ENCODE measurements around the gene MKS1. TPM values are rescaled to one million over a fixed set of nuclear protein-coding genes. Genes with fewer than 3 reads are reported as not detected.

Gene MKS1
- total and polyA plus RNA-seq, 2 donors (not counting 1 experiment from before 2014, with no cell fraction given), result 8.7 to 17.8 TPM

DNA sequence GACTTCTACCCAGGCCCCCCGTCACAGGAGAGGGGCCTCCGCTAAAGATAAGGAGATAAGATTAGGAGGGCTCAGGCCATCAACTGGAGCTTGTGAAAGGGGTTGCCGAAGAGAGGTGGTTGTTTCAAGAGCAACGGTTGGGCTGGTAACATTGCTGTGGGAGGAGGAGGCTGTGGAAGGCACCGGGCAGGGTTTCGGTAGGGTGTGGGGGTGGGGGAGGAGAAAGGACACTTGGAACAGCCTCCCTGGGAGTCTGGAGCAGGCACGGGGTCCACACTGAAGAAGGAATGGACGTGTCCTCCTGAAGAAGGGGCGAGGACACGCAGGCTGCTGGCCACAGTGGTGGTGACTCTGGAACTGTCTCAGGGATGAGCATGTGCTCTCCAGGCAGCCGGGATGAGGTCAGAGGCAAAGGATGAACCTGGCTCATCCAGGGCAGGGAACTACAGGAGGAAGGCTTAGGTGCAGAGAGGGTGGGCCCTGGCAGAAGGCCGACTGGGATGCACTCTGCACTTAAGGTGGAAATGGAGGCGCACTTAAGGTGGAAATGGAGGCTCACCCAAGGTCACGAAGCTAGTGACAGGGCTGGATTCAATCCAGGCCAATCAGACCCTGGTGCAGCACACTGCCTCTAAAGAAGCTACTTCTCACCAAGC, 27.7 kb downstream of the MKS1 start:
- no peak for DNase-seq (ENCODE audit: low read depth in 2 of 2)
- H3K79me2 ChIP-seq (ENCODE audit: control insufficient read depth, insufficient read depth, low read length), result no peaks in the 10 kb centered on the region
- peaks cover 8% of the 10 kb centered on the region for H3K27me3 ChIP-seq (ENCODE audit: control insufficient read depth, insufficient read depth, low read length)
- no peaks in the 10 kb centered on the region for H3K9me3 ChIP-seq (ENCODE audit: control insufficient read depth, insufficient read depth, low read depth, low read length)
- no peak for TF ChIP-seq EZH2 (IDR thresholded peaks at IDR 0.05; ENCODE audit: low read length, missing control alignments)
- TF ChIP-seq CTCF (conservative IDR thresholded peaks at IDR 0.05 in 1 of 2, IDR thresholded peaks at IDR 0.05 in 1 of 2; ENCODE audit: low read depth in 1 of 2, low read length in 2 of 2), result no peak
- H4K20me1 ChIP-seq (ENCODE audit: control insufficient read depth, extremely low read depth, insufficient read depth, low read length), result no peaks in the 10 kb centered on the region
- no peak overlapping the region for H3K4me2 ChIP-seq (ENCODE audit: extremely low read depth, insufficient read depth, low read length)
- H3K27ac ChIP-seq (ENCODE audit: insufficient read depth, low read length), result no peak overlapping the region
- H3K4me1 ChIP-seq (ENCODE audit: control insufficient read depth, extremely low read depth, insufficient read depth, low read length), result peaks cover 9% of the 10 kb centered on the region
- H3K36me3 ChIP-seq (ENCODE audit: control insufficient read depth, insufficient read depth, low read length), result no peaks in the 10 kb centered on the region
- no peak overlapping the region for H3K9ac ChIP-seq (ENCODE audit: insufficient read depth, low read length)
- H3K4me3 ChIP-seq (replicated peaks in 1 of 4; ENCODE audit: control extremely low read depth in 1 of 4, insufficient read depth in 1 of 4, low read depth in 3 of 4, low read length in 4 of 4), result no peak overlapping the region
- no peak overlapping the region for H2AFZ ChIP-seq (ENCODE audit: low read length)

- H2AFZ ChIP-seq (ENCODE audit: low read length), result no peak overlapping the region
- no peaks in the 10 kb centered on the region for H4K20me1 ChIP-seq (ENCODE audit: control insufficient read depth, extremely low read depth, insufficient read depth, low read length)
- DNase-seq (ENCODE audit: low read depth in 2 of 2), result peak; percentile 74 to 89
- no peak overlapping the region for H3K4me3 ChIP-seq (replicated peaks in 1 of 4; ENCODE audit: control extremely low read depth in 1 of 4, insufficient read depth in 1 of 4, low read depth in 3 of 4, low read length in 4 of 4)
- no peaks in the 10 kb centered on the region for H3K9me3 ChIP-seq (ENCODE audit: control insufficient read depth, insufficient read depth, low read depth, low read length)
- no peak for TF ChIP-seq CTCF (conservative IDR thresholded peaks at IDR 0.05 in 1 of 2, IDR thresholded peaks at IDR 0.05 in 1 of 2; ENCODE audit: low read depth in 1 of 2, low read length in 2 of 2)
- no peak for TF ChIP-seq EZH2 (IDR thresholded peaks at IDR 0.05; ENCODE audit: low read length, missing control alignments)
- H3K27me3 ChIP-seq (ENCODE audit: control insufficient read depth, insufficient read depth, low read length), result peaks cover 8% of the 10 kb centered on the region
- no peaks in the 10 kb centered on the region for H3K36me3 ChIP-seq (ENCODE audit: control insufficient read depth, insufficient read depth, low read length)
- H3K27ac ChIP-seq (ENCODE audit: insufficient read depth, low read length), result no peak overlapping the region
- peaks cover 9% of the 10 kb centered on the region for H3K4me1 ChIP-seq (ENCODE audit: control insufficient read depth, extremely low read depth, insufficient read depth, low read length)
- no peaks in the 10 kb centered on the region for H3K79me2 ChIP-seq (ENCODE audit: control insufficient read depth, insufficient read depth, low read length)
- H3K9ac ChIP-seq (ENCODE audit: insufficient read depth, low read length), result no peak overlapping the region
- peak overlapping the region; percentile 3 for H3K4me2 ChIP-seq (ENCODE audit: extremely low read depth, insufficient read depth, low read length)
These were observed 29.5 kb downstream of the MKS1 start for GRCh38 chr17:58189436-58190146.

DNA sequence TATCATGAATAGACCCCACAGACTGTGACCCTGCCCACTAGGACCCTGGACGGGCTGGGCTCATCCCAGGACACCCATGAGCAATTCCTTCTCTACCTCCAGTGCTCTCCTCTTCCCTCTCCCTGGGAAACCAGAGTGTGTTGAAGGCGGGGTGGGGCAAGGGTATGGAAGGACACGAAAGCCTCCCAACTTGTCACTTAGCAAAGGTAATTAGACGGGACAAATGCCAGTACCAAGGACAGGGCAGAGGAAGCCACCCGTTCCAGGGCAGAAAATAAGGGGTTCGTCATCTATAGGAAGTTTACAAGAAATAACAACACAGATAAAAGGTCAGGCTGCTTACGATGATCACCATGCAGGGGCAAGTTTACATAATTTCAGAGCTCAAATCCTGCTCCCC, 31.4 kb downstream of the MKS1 start:
- H3K4me2 ChIP-seq (ENCODE audit: extremely low read depth, insufficient read depth, low read length), result no peak overlapping the region
- no peaks in the 10 kb centered on the region for H4K20me1 ChIP-seq (ENCODE audit: control insufficient read depth, extremely low read depth, insufficient read depth, low read length)
- no peak overlapping the region for H3K4me3 ChIP-seq (replicated peaks in 1 of 4; ENCODE audit: control extremely low read depth in 1 of 4, insufficient read depth in 1 of 4, low read depth in 3 of 4, low read length in 4 of 4)
- peaks cover 8% of the 10 kb centered on the region for H3K27me3 ChIP-seq (ENCODE audit: control insufficient read depth, insufficient read depth, low read length)
- TF ChIP-seq CTCF (conservative IDR thresholded peaks at IDR 0.05 in 1 of 2, IDR thresholded peaks at IDR 0.05 in 1 of 2; ENCODE audit: low read depth in 1 of 2, low read length in 2 of 2) (no peak), EZH2 (IDR thresholded peaks at IDR 0.05; ENCODE audit: low read length, missing control alignments) (no peak)
- no peaks in the 10 kb centered on the region for H3K9me3 ChIP-seq (ENCODE audit: control insufficient read depth, insufficient read depth, low read depth, low read length)
- H2AFZ ChIP-seq (ENCODE audit: low read length), result no peak overlapping the region
- no peaks in the 10 kb centered on the region for H3K36me3 ChIP-seq (ENCODE audit: control insufficient read depth, insufficient read depth, low read length)
- H3K9ac ChIP-seq (ENCODE audit: insufficient read depth, low read length), result no peak overlapping the region
- H3K27ac ChIP-seq (ENCODE audit: insufficient read depth, low read length), result no peak overlapping the region
- DNase-seq (ENCODE audit: low read depth in 2 of 2), result no peak
- H3K4me1 ChIP-seq (ENCODE audit: control insufficient read depth, extremely low read depth, insufficient read depth, low read length), result peaks cover 9% of the 10 kb centered on the region
- no peaks in the 10 kb centered on the region for H3K79me2 ChIP-seq (ENCODE audit: control insufficient read depth, insufficient read depth, low read length)
